Mucosa of gallbladder (tissue), 1 donor: ENCODE results near the gene BSCL2. TPM values are rescaled to one million over a fixed set of nuclear protein-coding genes. Genes with fewer than 3 reads are reported as not detected.
A peak's percentile ranks its signal among the peaks of the same experiment; 100 is the strongest.
"Not testable (repeated sequence)": the region's sequence is repeated elsewhere in the genome, so short reads cannot be mapped to it uniquely, and the experiment has no call there.

ENCODE experiments used
- DNase-seq: peaks from one replicate; pipeline ENCODE4 v3.0.0-alpha.2; 2020; ENCODE audit warnings: low spot score
- total RNA-seq: library from RNA; stranded (reverse); gene quantifications from one replicate; pipeline ENCODE4 v1.2.1, GENCODE V29; 2021
- donor health status: DM: no; HTN: no; CAD: no.

The BSCL2 gene
- total RNA-seq, 1 donor from 2014 or later = 108 TPM

GRCh38 chr11:62719302-62719978 lies 12.2 kb upstream of the BSCL2 start:
- no peak for DNase-seq

GRCh38 chr11:62716816-62717215 lies 9.6 kb upstream of the BSCL2 start:
- DNase-seq = no peak

GRCh38 chr11:62716206-62716605 lies 9.0 kb upstream of the BSCL2 start:
- no peak for DNase-seq

- DNase-seq = no peak
These were observed 8.2 kb upstream of the BSCL2 start for GRCh38 chr11:62715150-62716130.

- peak; percentile 81 for DNase-seq
These were observed 6.1 kb upstream of the BSCL2 start for GRCh38 chr11:62713343-62713742.

- no peak for DNase-seq
These were observed 5.6 kb upstream of the BSCL2 start for GRCh38 chr11:62712861-62713260.

- no peak for DNase-seq
These were observed 5.1 kb upstream of the BSCL2 start for GRCh38 chr11:62712276-62712812.

GRCh38 chr11:62710001-62710345 lies 2.7 kb upstream of the BSCL2 start:
- DNase-seq = no peak

GRCh38 chr11:62709247-62710000 lies 2.2 kb upstream of the BSCL2 start:
- DNase-seq = peak; percentile 98

GRCh38 chr11:62708793-62709192 lies 1.6 kb upstream of the BSCL2 start:
- DNase-seq = peak; percentile 54

- no peak for DNase-seq
These were observed 1.2 kb upstream of the BSCL2 start for GRCh38 chr11:62708392-62708791.

- no peak for DNase-seq
These were observed 375 bp downstream of the BSCL2 start for GRCh38 chr11:62706850-62707247.

- DNase-seq = peak; percentile 94
These were observed 1.1 kb downstream of the BSCL2 start for GRCh38 chr11:62705880-62706849.

GRCh38 chr11:62705413-62705812 lies 1.8 kb downstream of the BSCL2 start:
- DNase-seq = no peak

GRCh38 chr11:62703921-62704320 lies 3.3 kb downstream of the BSCL2 start:
- not testable (repeated sequence) for DNase-seq

- DNase-seq = no peak
These were observed 5.0 kb downstream of the BSCL2 start for GRCh38 chr11:62702246-62702645.

- DNase-seq = peak; percentile 77
These were observed 12.6 kb downstream of the BSCL2 start for GRCh38 chr11:62694455-62695167.

- DNase-seq = not testable (repeated sequence)
These were observed 13.6 kb downstream of the BSCL2 start for GRCh38 chr11:62693624-62694023.

GRCh38 chr11:62689421-62690183 lies 17.6 kb downstream of the BSCL2 start, which contains the start of gene LRRN4CL:
Gene LRRN4CL, minus strand, starts transcription at chr11:62689530. Its CDS starts 1,022 bp downstream, at chr11:62688508.
- peak; percentile 65 for DNase-seq
